Measurements from ENCODE around the gene SUN2.

- TF ChIP-seq SMC3 (IDR thresholded peaks at IDR 0.05; ENCODE audit: borderline replicate concordance, low read length) (no peak), POLR2A (IDR thresholded peaks at IDR 0.05; ENCODE audit: low read depth, low read length) (no peak), SIX5 (IDR thresholded peaks at IDR 0.05; ENCODE audit: low read depth, low read length, severe bottlenecking) (no peak), YY1 (IDR thresholded peaks at IDR 0.05; ENCODE audit: low read depth, low read length) (no peak), RAD21 (IDR thresholded peaks at IDR 0.05; ENCODE audit: insufficient read depth, low read depth, low read length) (no peak), EZH2 (IDR thresholded peaks at IDR 0.05; ENCODE audit: borderline replicate concordance, control insufficient read depth, low read depth, low read length) (no peak), MTA3 (IDR thresholded peaks at IDR 0.05; ENCODE audit: borderline replicate concordance, low read length) (no peak), LARP7 (IDR thresholded peaks at IDR 0.05) (no peak), USF2 (IDR thresholded peaks at IDR 0.05; ENCODE audit: borderline replicate concordance, low read depth, low read length) (no peak)
These were observed 43.6 kb upstream of the SUN2 start for GRCh38 chr22:38799265-38800002.

Data from GM12878 (cell line).